ENCODE measurements around the gene PTPRM.

PTPRM gene

GRCh38 chr18:8293184-8293583, 726.1 kb downstream of the PTPRM start:
- TF ChIP-seq EZH2phosphoT487 (IDR thresholded peaks at IDR 0.05; ENCODE audit: borderline replicate concordance) (no peak), CTCF (conservative IDR thresholded peaks at IDR 0.05; ENCODE audit: low read length) (no peak)
- Histone ChIP-seq H3K9me2 (replicated peaks; ENCODE audit: low read depth, low read length) (no peaks in the 10 kb centered on the region), H2AFZ (ENCODE audit: low read length) (no peak overlapping the region), H3K4me2 (ENCODE audit: low read depth, low read length, poor library complexity, severe bottlenecking) (no peak overlapping the region), H3F3A (ENCODE audit: low read depth) (no peaks in the 10 kb centered on the region), H3K4me3 (ENCODE audit: low read length, poor library complexity, severe bottlenecking) (no peak overlapping the region), H3K36me3 (ENCODE audit: insufficient read depth, low read length) (no peaks in the 10 kb centered on the region), H3K27me3 (ENCODE audit: insufficient read depth, low read length, poor library complexity, severe bottlenecking) (no peaks in the 10 kb centered on the region), H3K9ac (ENCODE audit: low read depth, low read length, poor library complexity, severe bottlenecking) (no peak overlapping the region), H3K4me1 (ENCODE audit: insufficient read depth, low read length, poor library complexity, severe bottlenecking) (no peaks in the 10 kb centered on the region), H3K79me2 (ENCODE audit: insufficient read depth, low read length) (no peaks in the 10 kb centered on the region), H4K20me1 (ENCODE audit: insufficient read depth, low read length, poor library complexity, severe bottlenecking) (no peaks in the 10 kb centered on the region), H3K9me3 (ENCODE audit: insufficient read depth, low read depth, low read length) (no peaks in the 10 kb centered on the region)

GRCh38 chr18:8296886-8297616, 729.9 kb downstream of the PTPRM start:
- Histone ChIP-seq H3K9ac (ENCODE audit: low read depth, low read length, poor library complexity, severe bottlenecking) (no peak overlapping the region), H3K79me2 (ENCODE audit: insufficient read depth, low read length) (no peaks in the 10 kb centered on the region), H3K36me3 (ENCODE audit: insufficient read depth, low read length) (no peaks in the 10 kb centered on the region), H3K9me3 (ENCODE audit: insufficient read depth, low read depth, low read length) (no peaks in the 10 kb centered on the region), H3K4me3 (ENCODE audit: low read length, poor library complexity, severe bottlenecking) (no peak overlapping the region), H3K4me1 (ENCODE audit: insufficient read depth, low read length, poor library complexity, severe bottlenecking) (no peaks in the 10 kb centered on the region), H2AFZ (ENCODE audit: low read length) (no peak overlapping the region), H3K27me3 (ENCODE audit: insufficient read depth, low read length, poor library complexity, severe bottlenecking) (no peaks in the 10 kb centered on the region), H4K20me1 (ENCODE audit: insufficient read depth, low read length, poor library complexity, severe bottlenecking) (no peaks in the 10 kb centered on the region), H3F3A (ENCODE audit: low read depth) (no peaks in the 10 kb centered on the region), H3K4me2 (ENCODE audit: low read depth, low read length, poor library complexity, severe bottlenecking) (no peak overlapping the region), H3K9me2 (replicated peaks; ENCODE audit: low read depth, low read length) (no peaks in the 10 kb centered on the region)
- TF ChIP-seq CTCF (conservative IDR thresholded peaks at IDR 0.05; ENCODE audit: low read length): no peak
- TF ChIP-seq EZH2phosphoT487 (IDR thresholded peaks at IDR 0.05; ENCODE audit: borderline replicate concordance): no peak

- Histone ChIP-seq H3K4me1 (ENCODE audit: insufficient read depth, low read length, poor library complexity, severe bottlenecking) (no peaks in the 10 kb centered on the region), H3K9ac (ENCODE audit: low read depth, low read length, poor library complexity, severe bottlenecking) (no peak overlapping the region), H3K4me3 (ENCODE audit: low read length, poor library complexity, severe bottlenecking) (no peak overlapping the region), H2AFZ (ENCODE audit: low read length) (no peak overlapping the region), H4K20me1 (ENCODE audit: insufficient read depth, low read length, poor library complexity, severe bottlenecking) (no peaks in the 10 kb centered on the region), H3F3A (ENCODE audit: low read depth) (no peaks in the 10 kb centered on the region), H3K36me3 (ENCODE audit: insufficient read depth, low read length) (no peaks in the 10 kb centered on the region), H3K27me3 (ENCODE audit: insufficient read depth, low read length, poor library complexity, severe bottlenecking) (no peaks in the 10 kb centered on the region), H3K79me2 (ENCODE audit: insufficient read depth, low read length) (no peaks in the 10 kb centered on the region), H3K9me3 (ENCODE audit: insufficient read depth, low read depth, low read length) (no peaks in the 10 kb centered on the region), H3K9me2 (replicated peaks; ENCODE audit: low read depth, low read length) (no peaks in the 10 kb centered on the region), H3K4me2 (ENCODE audit: low read depth, low read length, poor library complexity, severe bottlenecking) (no peak overlapping the region)
- TF ChIP-seq EZH2phosphoT487 (IDR thresholded peaks at IDR 0.05; ENCODE audit: borderline replicate concordance): no peak
- TF ChIP-seq CTCF (conservative IDR thresholded peaks at IDR 0.05; ENCODE audit: low read length): no peak
Measured at GRCh38 chr18:8298186-8298585, 731.1 kb downstream of the PTPRM start.

All from Loucy (cell line).